GM21367 (cell line): ENCODE data around the gene MMP1.
"Not testable (repeated sequence)": the region's sequence is repeated elsewhere in the genome, so short reads cannot be mapped to it uniquely, and the experiment has no call there.

ENCODE experiments used
- ATAC-seq: cut with Tn5 transposase; IDR thresholded peaks from one replicate; pipeline ENCODE4 v1.9.1; 2021; ENCODE audit not compliant: unreplicated experiment

The MMP1 gene

GRCh38 chr11:102762361-102762767 lies 35.6 kb downstream of the MMP1 start:
- no peak for ATAC-seq

GRCh38 chr11:102761646-102762238 lies 36.2 kb downstream of the MMP1 start:
- no peak for ATAC-seq

- no peak for ATAC-seq
These were observed 37.5 kb downstream of the MMP1 start for GRCh38 chr11:102760344-102761035.

- no peak for ATAC-seq
These were observed 40.0 kb downstream of the MMP1 start for GRCh38 chr11:102757823-102758549.

GRCh38 chr11:102753267-102753666 lies 44.7 kb downstream of the MMP1 start:
- ATAC-seq, result no peak

GRCh38 chr11:102751673-102752072 lies 46.3 kb downstream of the MMP1 start:
- ATAC-seq, result no peak

- ATAC-seq, result no peak
These were observed 48.7 kb downstream of the MMP1 start for GRCh38 chr11:102749101-102749722.

- not testable (repeated sequence) for ATAC-seq
These were observed 51.0 kb downstream of the MMP1 start for GRCh38 chr11:102746746-102747578.
